Epithelial cell of proximal tubule (primary cell): ENCODE measurements around the gene ANKRD55. TPM values are rescaled to one million over a fixed set of nuclear protein-coding genes. Genes with fewer than 3 reads are reported as not detected.
"Not testable (repeated sequence)": the region's sequence is repeated elsewhere in the genome, so short reads cannot be mapped to it uniquely, and the experiment has no call there.

ENCODE experiments used
- DNase-seq: peaks from one replicate; pipeline ENCODE4 v3.0.0-alpha.2; 2011; ENCODE audit warnings: low read depth
- H3K4me3 ChIP-seq: 2 replicates; pipeline ENCODE4 v1.5.1; 2011; ENCODE audit warnings: low read depth, mild to moderate bottlenecking, low read length
- total RNA-seq: library from RNA; depleted of rRNA; stranded (reverse); fragments of >200 nt; gene quantifications from 2 replicates; pipeline ENCODE4 v1.2.3, GENCODE V29; 2015
- TF ChIP-seq, protein P1 (sequence below): conservative IDR thresholded peaks from 2 replicates; pipeline ENCODE4 v1.5.1; 2012; ENCODE audit warnings: low read depth, mild to moderate bottlenecking, low read length

Gene ANKRD55
- total RNA-seq, 1 donor from 2014 or later = not detected

DNA sequence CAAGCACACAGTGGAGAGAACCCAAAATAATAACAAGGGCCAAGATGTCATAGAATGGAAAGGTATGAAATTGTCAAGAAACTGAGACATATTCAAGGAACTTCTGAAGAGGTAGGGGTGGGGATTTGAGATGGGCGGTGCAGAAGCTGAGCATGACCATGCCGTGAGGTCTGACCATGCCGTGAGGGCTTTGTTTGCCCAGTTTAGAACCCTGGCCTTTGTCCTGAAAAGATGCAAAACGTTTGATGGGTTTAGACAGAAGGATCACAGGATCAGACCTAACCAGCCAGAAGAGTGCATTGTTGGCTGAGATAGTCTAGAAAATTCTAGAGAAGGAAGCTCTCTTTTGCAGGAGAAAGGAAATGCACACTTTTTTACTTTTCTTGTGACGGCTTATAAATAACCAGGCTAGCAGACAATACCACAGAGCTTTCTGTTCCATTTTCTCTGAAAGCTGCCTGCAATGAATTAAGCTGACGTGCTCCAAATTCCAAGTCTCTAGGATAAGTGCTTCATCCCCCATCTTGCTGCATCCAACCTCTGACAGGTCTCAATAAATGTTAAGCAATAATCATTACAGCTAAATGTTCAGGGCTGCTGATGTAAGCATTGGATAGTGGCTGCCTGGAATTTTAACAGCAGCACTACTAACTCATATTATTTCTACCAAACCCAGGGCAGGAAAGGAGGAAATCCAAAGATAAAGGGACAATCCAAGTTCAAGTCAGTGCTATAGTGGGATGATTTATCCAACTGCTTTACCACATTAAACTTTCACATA is 127.4 kb downstream of the ANKRD55 start:
- TF ChIP-seq, protein P1, sequence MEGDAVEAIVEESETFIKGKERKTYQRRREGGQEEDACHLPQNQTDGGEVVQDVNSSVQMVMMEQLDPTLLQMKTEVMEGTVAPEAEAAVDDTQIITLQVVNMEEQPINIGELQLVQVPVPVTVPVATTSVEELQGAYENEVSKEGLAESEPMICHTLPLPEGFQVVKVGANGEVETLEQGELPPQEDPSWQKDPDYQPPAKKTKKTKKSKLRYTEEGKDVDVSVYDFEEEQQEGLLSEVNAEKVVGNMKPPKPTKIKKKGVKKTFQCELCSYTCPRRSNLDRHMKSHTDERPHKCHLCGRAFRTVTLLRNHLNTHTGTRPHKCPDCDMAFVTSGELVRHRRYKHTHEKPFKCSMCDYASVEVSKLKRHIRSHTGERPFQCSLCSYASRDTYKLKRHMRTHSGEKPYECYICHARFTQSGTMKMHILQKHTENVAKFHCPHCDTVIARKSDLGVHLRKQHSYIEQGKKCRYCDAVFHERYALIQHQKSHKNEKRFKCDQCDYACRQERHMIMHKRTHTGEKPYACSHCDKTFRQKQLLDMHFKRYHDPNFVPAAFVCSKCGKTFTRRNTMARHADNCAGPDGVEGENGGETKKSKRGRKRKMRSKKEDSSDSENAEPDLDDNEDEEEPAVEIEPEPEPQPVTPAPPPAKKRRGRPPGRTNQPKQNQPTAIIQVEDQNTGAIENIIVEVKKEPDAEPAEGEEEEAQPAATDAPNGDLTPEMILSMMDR = no peak
- H3K4me3 ChIP-seq = no peak overlapping the region
- DNase-seq = no peak

DNA sequence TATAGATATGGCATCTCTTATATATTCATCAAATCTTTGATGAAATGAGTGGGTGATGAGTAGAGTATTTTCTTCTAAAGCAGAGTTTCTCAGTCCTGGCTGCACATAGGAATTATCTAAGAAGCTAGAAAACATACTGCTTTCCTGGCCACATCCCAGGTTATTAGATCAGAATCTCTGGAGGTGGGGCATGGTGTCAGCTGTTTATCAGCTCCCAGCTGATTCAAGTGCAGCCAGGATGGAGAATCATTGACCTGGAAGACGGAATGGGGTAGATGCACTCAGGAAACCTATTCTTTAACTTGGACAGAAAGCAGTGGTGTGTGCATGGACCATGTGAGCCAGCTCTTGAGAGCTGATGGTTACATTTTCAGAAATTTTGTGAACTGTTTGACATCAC is 130.2 kb downstream of the ANKRD55 start:
- no peak overlapping the region for H3K4me3 ChIP-seq
- peak; percentile 63 for DNase-seq
- TF ChIP-seq, protein P1 = no peak

DNA sequence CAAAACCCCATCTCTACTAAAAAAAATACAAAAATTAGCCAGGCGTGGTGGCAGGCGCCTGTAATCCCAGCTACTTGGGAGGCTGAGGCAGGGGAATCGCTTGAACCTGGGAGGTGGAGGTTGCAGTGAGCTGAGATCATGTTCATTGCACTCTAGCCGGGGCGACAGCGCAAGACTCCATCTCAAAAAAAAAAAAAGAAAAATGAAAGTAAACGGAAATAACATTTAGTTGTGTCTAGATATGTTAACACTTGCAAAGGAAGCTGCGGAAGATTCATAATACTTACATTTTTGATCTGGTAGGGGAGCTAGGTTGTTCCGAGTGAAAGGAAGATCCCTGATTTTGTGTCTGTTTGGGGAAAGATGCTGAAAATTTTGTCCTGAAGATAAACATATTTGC is 130.9 kb downstream of the ANKRD55 start:
- not testable (repeated sequence) for H3K4me3 ChIP-seq, DNase-seq

GRCh38 chr5:56101180-56101579 is 131.9 kb downstream of the ANKRD55 start:
- TF ChIP-seq, protein P1 = no peak
- no peak for DNase-seq
- H3K4me3 ChIP-seq = no peak overlapping the region

DNA sequence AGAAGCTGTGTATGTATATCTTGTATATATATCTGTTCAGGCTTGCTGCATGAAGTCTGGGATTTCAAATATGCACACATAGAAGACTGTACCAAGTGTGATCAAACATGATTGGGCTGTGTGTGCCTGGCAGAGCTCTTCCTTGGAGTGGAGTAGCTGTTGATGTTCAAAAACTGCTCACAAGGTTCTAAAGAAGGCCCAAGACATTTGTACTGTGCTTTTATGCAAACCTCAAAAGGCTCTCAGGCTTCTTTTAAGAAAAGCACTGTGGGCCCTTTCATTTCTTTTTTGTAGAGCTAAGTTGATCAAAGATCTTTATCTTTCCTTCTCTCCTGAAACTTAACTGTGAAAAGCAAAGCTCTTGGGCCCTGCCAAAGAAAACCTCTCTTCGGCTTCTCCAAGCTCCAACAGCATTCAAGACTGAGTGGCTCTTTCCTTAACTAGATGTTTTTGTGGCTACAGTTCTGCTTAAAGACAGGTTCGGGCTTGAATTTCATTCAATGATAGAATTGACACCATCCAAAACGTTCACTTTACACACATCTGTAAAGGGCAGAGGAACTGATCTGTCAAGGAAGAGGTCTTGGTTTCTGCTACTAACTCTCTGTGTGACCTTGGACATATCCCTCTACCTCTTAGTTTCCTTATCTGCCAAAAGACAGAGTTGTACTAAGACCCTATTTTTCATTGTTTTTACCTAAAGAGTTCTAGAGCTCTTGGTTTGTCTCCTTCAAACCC is 132.5 kb downstream of the ANKRD55 start:
- DNase-seq = no peak
- TF ChIP-seq, protein P1 = no peak
- H3K4me3 ChIP-seq = no peak overlapping the region

DNA sequence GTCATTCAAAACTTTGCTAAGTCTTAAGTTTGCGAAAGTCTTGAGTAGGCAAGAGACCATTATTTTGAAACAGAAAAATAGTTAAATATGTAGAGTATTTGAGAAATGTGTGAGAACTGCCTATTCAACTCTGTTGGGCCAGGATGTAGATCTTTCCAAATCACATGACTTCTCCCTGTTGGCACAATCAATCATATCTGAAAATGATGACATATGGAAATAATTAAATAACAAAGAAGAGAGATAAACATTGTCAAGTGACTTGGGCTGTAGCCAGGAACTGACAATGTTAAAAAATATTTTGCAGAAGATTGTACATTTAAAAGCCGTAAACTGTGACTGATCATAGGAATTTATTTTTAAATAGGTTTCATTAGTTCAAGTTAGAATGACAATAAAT is 133.8 kb downstream of the ANKRD55 start:
- DNase-seq = no peak
- TF ChIP-seq, protein P1 = no peak
- no peak overlapping the region for H3K4me3 ChIP-seq

GRCh38 chr5:56097055-56097454 is 136.1 kb downstream of the ANKRD55 start:
- TF ChIP-seq, protein P1 = no peak
- no peak for DNase-seq
- no peak overlapping the region for H3K4me3 ChIP-seq
